Stomach (tissue), 9 donors: ENCODE data around the gene PLIN1. TPM values are rescaled to one million over a fixed set of nuclear protein-coding genes. Genes with fewer than 3 reads are reported as not detected.

ENCODE experiments used
- DNase-seq, 2 donors: peaks; one replicate each; pipeline versions ENCODE4 v3.0.0 to v3.0.0-alpha.2; 2013 to 2019
- H3K27ac ChIP-seq, 5 donors: fragments of 200-600 bp in 4 of 5; sonication (generic) in 4 of 5; one replicate each; pipeline ENCODE4 v1.5.1; 2013 to 2019; ENCODE audit warnings: mild to moderate bottlenecking in 1 of 5, moderate library complexity in 1 of 5
- H3K27me3 ChIP-seq, 3 donors: fragments of 200-600 bp; sonication (generic); one replicate each; pipeline ENCODE4 v1.5.1; 2017 to 2019; ENCODE audit warnings: mixed run types in 1 of 3
- H3K36me3 ChIP-seq, 4 donors: fragments of 200-600 bp; sonication (generic); 1 replicate in 3 of 4; 2 replicates in 1 of 4; pipeline ENCODE4 v1.5.1; 2016 to 2019
- H3K4me1 ChIP-seq, 4 donors: fragments of 200-600 bp; sonication (generic); one replicate each; pipeline ENCODE4 v1.5.1; 2016 to 2019
- H3K4me3 ChIP-seq, 4 donors: fragments of 200-600 bp; sonication (generic) in 3 of 4; one replicate each; pipeline ENCODE4 v1.5.1; 2016 to 2019; ENCODE audit warnings: mild to moderate bottlenecking in 1 of 4
- H3K9me3 ChIP-seq, 4 donors: fragments of 200-600 bp; sonication (generic); one replicate each; pipeline ENCODE4 v1.5.1; 2016 to 2019
- CTCF ChIP-seq, 7 experiments: fragments of 450-650 bp in 4 of 7; fragments of 200-600 bp in 3 of 7; sonication (generic) in 3 of 7; IDR thresholded peaks; one replicate each; pipeline ENCODE4 v1.5.1; 2016 to 2019; ENCODE audit warnings: antibody characterized with exemption in 7 of 7, control low read depth in 2 of 7, mild to moderate bottlenecking in 1 of 7
- EP300 ChIP-seq: sonication (generic); formaldehyde crosslinking; IDR thresholded peaks from one replicate; pipeline ENCODE4 v1.6.1; 2017; ENCODE audit warnings: antibody characterized with exemption
- POLR2A ChIP-seq, 4 donors: fragments of 450-650 bp; IDR thresholded peaks; one replicate each; pipeline ENCODE4 v1.6.1; 2016; ENCODE audit warnings: antibody characterized with exemption in 4 of 4, control low read depth in 2 of 4, mild to moderate bottlenecking in 1 of 4, moderate library complexity in 1 of 4
- POLR2AphosphoS5 ChIP-seq, 3 donors: sonication (generic); formaldehyde crosslinking; IDR thresholded peaks; one replicate each; pipeline ENCODE4 v1.6.1; 2016; ENCODE audit warnings: antibody characterized with exemption in 3 of 3
- WGBS, 5 donors: extraction: QIAGEN DNeasy Blood & Tissue Kit in 3 of 5; methylation state at CpG; one replicate each; pipeline versions ENCODE4 v1.1.5 to v1.1.7; 2013 to 2018; 5-methylcytosine and 5-hydroxymethylcytosine counted together
- intact Hi-C: fragments of 100-400 bp; cut with DNase I; formaldehyde crosslinking; loops from one replicate; pipeline ENCODE4 v1.15.1; 2023; ENCODE audit warnings: low total_unique reads
- polyA plus RNA-seq, 3 donors: library from polyadenylated mRNA; stranded (reverse); fragments of 200-250 nt; gene quantifications; one replicate each; pipeline ENCODE4 v1.2.3, GENCODE V29; 2013
- total RNA-seq, 5 donors: library from RNA; depleted of rRNA; stranded (reverse); fragments of >200 nt; gene quantifications; one replicate each; pipeline versions ENCODE4 v1.1.0 to v1.2.3, GENCODE V29; 2014 to 2016
- donor health status: healthy with polysubstance abuse.
- donor health status: Bipolar disorder and iron deficiency.
- donor health status: healthy.

The PLIN1 gene
- total and polyA plus RNA-seq, 8 donors = 0.12 to 7.6 (median 3.4) TPM

- Histone ChIP-seq H3K9me3 (no peaks in the 10 kb centered on the region), H3K4me1 (peaks cover 10 to 22% (median 17%) of the 10 kb centered on the region in 4 donors), H3K27me3 (peaks cover 0 to 29% (median 11%) of the 10 kb centered on the region in 3 donors), H3K4me3 (peak within 1 kb of the TSS; percentile 56 to 69 (median 62)), H3K36me3 (peaks cover 0 to 5% (median 0%) of the 10 kb centered on the region in 4 donors), H3K27ac (peak within 1 kb of the TSS in 4 of 5 donors; percentile 13 to 85 (median 38))
- TF ChIP-seq CTCF (IDR thresholded peaks at IDR 0.05) = no peak
- TF ChIP-seq POLR2A (IDR thresholded peaks at IDR 0.05) = no peak
- TF ChIP-seq POLR2AphosphoS5 (IDR thresholded peaks at IDR 0.05) = no peak
- TF ChIP-seq EP300 = no peak
- peak; percentile 31 to 87 for DNase-seq
- 2 to 3% (median 2%) methylated on average over 52 to 87 of the region's 87 CpGs for WGBS, 5 donors
- intact Hi-C loops = no loop called here
Observed at GRCh38 chr15:89654847-89655805, 24.0 kb downstream of the PLIN1 start, which contains the start of gene KIF7. TSS of gene KIF7 (minus strand) at chr15:89655467. CDS start at chr15:89652930, 2,537 bp downstream.

- H3K9me3 ChIP-seq = no peaks in the 10 kb centered on the region
- H3K27me3 ChIP-seq = peaks cover 0 to 29% (median 11%) of the 10 kb centered on the region in 3 donors
- H3K4me1 ChIP-seq = peaks cover 10 to 22% (median 17%) of the 10 kb centered on the region in 4 donors
- intact Hi-C loops = no loop called here
- H3K27ac ChIP-seq = peak overlapping the region in 2 of 5 donors; percentile 54 to 85
- no peak for DNase-seq
- no peak for TF ChIP-seq CTCF (IDR thresholded peaks at IDR 0.05)
- TF ChIP-seq POLR2AphosphoS5 (IDR thresholded peaks at IDR 0.05) = no peak
- TF ChIP-seq EP300 = no peak
- no peak for TF ChIP-seq POLR2A (IDR thresholded peaks at IDR 0.05)
- peak overlapping the region; percentile 56 to 69 (median 62) for H3K4me3 ChIP-seq
- peaks cover 0 to 7% (median 0%) of the 10 kb centered on the region in 4 donors for H3K36me3 ChIP-seq
- WGBS, 5 donors = 30 to 52% (median 51%) methylated on average over 13 to 14 of the region's 14 CpGs
Observed at GRCh38 chr15:89654301-89654761, 24.8 kb downstream of the PLIN1 start.

- Histone ChIP-seq H3K4me1 (peaks cover 10 to 22% (median 17%) of the 10 kb centered on the region in 4 donors), H3K36me3 (peaks cover 0 to 14% (median 2%) of the 10 kb centered on the region in 4 donors), H3K27ac (no peak overlapping the region), H3K27me3 (peaks cover 0 to 29% (median 11%) of the 10 kb centered on the region in 3 donors), H3K9me3 (no peaks in the 10 kb centered on the region), H3K4me3 (no peak overlapping the region)
- no peak for DNase-seq
- intact Hi-C loops = no loop called here
- no peak for TF ChIP-seq EP300
- no peak for TF ChIP-seq POLR2A (IDR thresholded peaks at IDR 0.05)
- TF ChIP-seq CTCF (IDR thresholded peaks at IDR 0.05) = no peak
- no peak for TF ChIP-seq POLR2AphosphoS5 (IDR thresholded peaks at IDR 0.05)
- WGBS, 5 donors = 94 to 98% (median 95%) methylated on average over 2 of the region's 2 CpGs
Observed at GRCh38 chr15:89653578-89653977, 25.6 kb downstream of the PLIN1 start.

- Histone ChIP-seq H3K9me3 (no peaks in the 10 kb centered on the region), H3K4me1 (peaks cover 10 to 22% (median 17%) of the 10 kb centered on the region in 4 donors), H3K27me3 (peaks cover 0 to 29% (median 11%) of the 10 kb centered on the region in 3 donors), H3K36me3 (peaks cover 0 to 16% (median 2%) of the 10 kb centered on the region in 4 donors), H3K27ac (no peak overlapping the region), H3K4me3 (no peak overlapping the region)
- WGBS, 5 donors = 78 to 93% (median 83%) methylated on average over 7 to 16 of the region's 16 CpGs
- TF ChIP-seq EP300 = no peak
- no peak for TF ChIP-seq POLR2AphosphoS5 (IDR thresholded peaks at IDR 0.05)
- TF ChIP-seq POLR2A (IDR thresholded peaks at IDR 0.05) = no peak
- TF ChIP-seq CTCF (IDR thresholded peaks at IDR 0.05) = no peak
- intact Hi-C loops = no loop called here
- DNase-seq = no peak
Observed at GRCh38 chr15:89652666-89653065, 26.5 kb downstream of the PLIN1 start.
